Activated naive CD4-positive, alpha-beta T cell treated with anti-CD3 and anti-CD28 coated beads, Interleukin-2, amount 50 U/mL, for 24 hours (primary cell): ENCODE results near the gene LMX1A.

Source experiments
- H3K27ac Mint-ChIP-seq: one replicate; pipeline ENCODE4 v1.8.0; 2021; ENCODE audit warnings: mild to moderate bottlenecking, mixed read lengths
- H3K27me3 Mint-ChIP-seq: one replicate; pipeline ENCODE4 v1.8.0; 2021; ENCODE audit warnings: mixed read lengths
- H3K36me3 Mint-ChIP-seq: one replicate; pipeline ENCODE4 v1.8.0; 2021; ENCODE audit warnings: mixed read lengths
- H3K4me1 Mint-ChIP-seq: one replicate; pipeline ENCODE4 v1.8.0; 2021; ENCODE audit warnings: mixed read lengths
- H3K4me3 Mint-ChIP-seq: one replicate; pipeline ENCODE4 v1.8.0; 2021; ENCODE audit warnings: mild to moderate bottlenecking, mixed read lengths
- H3K9me3 Mint-ChIP-seq: one replicate; pipeline ENCODE4 v1.8.0; 2021; ENCODE audit warnings: mixed read lengths

LMX1A gene

DNA sequence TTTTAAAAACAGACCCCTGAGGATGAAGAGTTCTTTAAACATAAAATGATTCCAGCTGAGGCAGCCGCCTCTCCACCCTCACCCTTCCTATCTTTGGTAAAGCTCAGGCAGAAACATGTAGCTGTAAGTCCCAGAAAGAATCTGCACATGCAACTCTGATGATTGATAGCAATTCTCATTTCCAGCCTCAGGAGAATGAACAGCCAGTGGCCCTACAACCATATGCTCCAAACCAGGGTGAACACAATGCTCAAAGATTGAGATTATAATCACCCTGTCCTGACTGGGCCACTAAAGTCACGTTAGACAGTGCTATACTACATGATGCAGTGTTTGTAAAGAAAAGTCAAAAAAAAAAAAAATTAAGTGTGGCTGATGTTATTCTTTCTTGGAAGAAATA, 80.2 kb downstream of the LMX1A start:
- H3K4me3 Mint-ChIP-seq: no peak overlapping the region
- H3K4me1 Mint-ChIP-seq: no peaks in the 10 kb centered on the region
- H3K9me3 Mint-ChIP-seq: no peaks in the 10 kb centered on the region
- no peaks in the 10 kb centered on the region for H3K36me3 Mint-ChIP-seq
- peaks cover 1% of the 10 kb centered on the region for H3K27me3 Mint-ChIP-seq
- no peak overlapping the region for H3K27ac Mint-ChIP-seq

DNA sequence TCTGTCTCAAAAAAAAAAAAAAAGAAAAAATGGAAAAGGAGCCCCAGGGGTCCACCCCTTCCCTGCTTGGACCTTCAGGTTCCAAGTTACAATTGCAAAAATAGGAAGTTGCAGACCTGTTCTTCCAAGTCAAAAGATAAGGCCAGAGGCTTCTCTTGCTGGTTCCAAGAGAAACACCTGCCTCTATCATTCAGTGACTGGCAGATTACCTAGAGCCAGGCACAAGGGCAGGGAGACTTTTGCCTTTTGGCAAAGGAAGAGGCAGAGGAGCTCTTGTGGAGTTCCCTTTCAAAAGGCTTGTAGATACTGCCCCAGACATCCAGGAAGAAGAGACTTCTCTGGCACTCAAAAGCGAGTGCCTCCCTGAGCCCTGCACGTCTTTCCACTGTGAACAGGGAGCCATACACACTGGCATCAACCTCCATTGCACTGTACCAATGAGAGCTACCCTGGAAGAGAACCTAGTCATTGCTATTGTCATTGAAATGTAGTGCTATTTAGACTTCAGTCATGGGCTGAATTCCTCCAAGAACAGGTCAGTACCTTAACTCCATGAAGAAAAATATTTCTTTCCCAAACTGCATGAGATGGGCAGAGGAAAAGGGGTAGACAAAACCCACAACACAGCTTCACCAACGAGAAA, 91.2 kb downstream of the LMX1A start:
- H3K4me1 Mint-ChIP-seq: no peaks in the 10 kb centered on the region
- H3K4me3 Mint-ChIP-seq: no peak overlapping the region
- no peaks in the 10 kb centered on the region for H3K36me3 Mint-ChIP-seq
- H3K27me3 Mint-ChIP-seq: peaks cover 7% of the 10 kb centered on the region
- H3K27ac Mint-ChIP-seq: no peak overlapping the region
- H3K9me3 Mint-ChIP-seq: peaks cover 22% of the 10 kb centered on the region

GRCh38 chr1:165259706-165260428, 96.6 kb downstream of the LMX1A start:
- Mint-ChIP-seq H3K9me3 (peaks cover 12% of the 10 kb centered on the region), H3K27me3 (peaks cover 13% of the 10 kb centered on the region), H3K27ac (no peak overlapping the region), H3K36me3 (no peaks in the 10 kb centered on the region), H3K4me1 (no peaks in the 10 kb centered on the region), H3K4me3 (no peak overlapping the region)

DNA sequence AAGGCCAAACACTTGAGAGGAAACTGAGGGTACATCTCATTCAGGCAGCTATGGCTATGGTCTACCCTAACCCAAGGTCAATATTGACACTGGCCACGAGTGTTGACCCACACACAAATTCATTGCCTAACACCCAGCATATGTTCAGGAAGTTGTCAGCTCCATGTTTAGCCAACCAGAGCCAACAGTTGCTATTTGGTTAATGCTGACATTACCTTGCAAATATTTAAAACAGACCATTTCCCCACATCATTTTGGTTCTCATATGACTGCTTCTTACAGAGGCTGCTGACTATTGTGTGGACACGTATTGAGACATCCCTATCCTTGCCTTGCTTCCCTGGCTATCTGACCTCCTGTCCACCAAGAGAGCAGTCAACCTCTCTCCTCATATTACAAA, 97.3 kb downstream of the LMX1A start:
- H3K27ac Mint-ChIP-seq: no peak overlapping the region
- H3K4me3 Mint-ChIP-seq: no peak overlapping the region
- H3K36me3 Mint-ChIP-seq: no peaks in the 10 kb centered on the region
- H3K4me1 Mint-ChIP-seq: no peaks in the 10 kb centered on the region
- peaks cover 15% of the 10 kb centered on the region for H3K27me3 Mint-ChIP-seq
- H3K9me3 Mint-ChIP-seq: peaks cover 12% of the 10 kb centered on the region

- H3K27me3 Mint-ChIP-seq: peaks cover 18% of the 10 kb centered on the region
- no peaks in the 10 kb centered on the region for H3K36me3 Mint-ChIP-seq
- peaks cover 7% of the 10 kb centered on the region for H3K9me3 Mint-ChIP-seq
- no peak overlapping the region for H3K27ac Mint-ChIP-seq
- no peaks in the 10 kb centered on the region for H3K4me1 Mint-ChIP-seq
- H3K4me3 Mint-ChIP-seq: no peak overlapping the region
Observed at GRCh38 chr1:165257969-165258459, 98.5 kb downstream of the LMX1A start.

- Mint-ChIP-seq H3K9me3 (no peaks in the 10 kb centered on the region), H3K4me1 (no peaks in the 10 kb centered on the region)
Observed at GRCh38 chr1:165254896-165255625, 101.5 kb downstream of the LMX1A start.

DNA sequence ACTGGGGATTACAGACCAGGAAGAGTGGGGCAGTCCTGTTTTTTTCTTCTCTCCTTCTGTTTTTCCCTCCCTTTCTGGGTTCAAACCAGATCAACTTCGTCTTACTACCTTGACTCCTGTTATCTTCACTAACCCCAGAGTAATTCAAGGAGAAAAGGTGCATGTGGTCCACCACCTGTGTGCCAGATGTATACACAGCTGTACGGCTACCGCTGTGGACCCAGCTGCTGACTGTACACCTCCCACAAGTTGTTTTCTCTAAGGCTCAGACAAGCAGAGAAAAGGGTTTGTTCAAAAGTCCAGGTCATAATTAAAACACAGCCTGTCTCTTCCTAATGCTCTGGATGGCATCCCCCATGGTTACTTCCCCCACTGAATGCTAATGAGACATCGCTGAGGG, 102.1 kb downstream of the LMX1A start:
- H3K4me1 Mint-ChIP-seq: no peaks in the 10 kb centered on the region
- H3K9me3 Mint-ChIP-seq: no peaks in the 10 kb centered on the region
- no peak overlapping the region for H3K27ac Mint-ChIP-seq
- H3K4me3 Mint-ChIP-seq: no peak overlapping the region
- H3K27me3 Mint-ChIP-seq: peaks cover 18% of the 10 kb centered on the region
- H3K36me3 Mint-ChIP-seq: no peaks in the 10 kb centered on the region

More at GRCh38 chr1:165254896-165255625, 101.5 kb downstream of the LMX1A start:
- Mint-ChIP-seq H3K4me3 (no peak overlapping the region), H3K27me3 (peaks cover 18% of the 10 kb centered on the region), H3K27ac (no peak overlapping the region), H3K36me3 (no peaks in the 10 kb centered on the region)

DNA sequence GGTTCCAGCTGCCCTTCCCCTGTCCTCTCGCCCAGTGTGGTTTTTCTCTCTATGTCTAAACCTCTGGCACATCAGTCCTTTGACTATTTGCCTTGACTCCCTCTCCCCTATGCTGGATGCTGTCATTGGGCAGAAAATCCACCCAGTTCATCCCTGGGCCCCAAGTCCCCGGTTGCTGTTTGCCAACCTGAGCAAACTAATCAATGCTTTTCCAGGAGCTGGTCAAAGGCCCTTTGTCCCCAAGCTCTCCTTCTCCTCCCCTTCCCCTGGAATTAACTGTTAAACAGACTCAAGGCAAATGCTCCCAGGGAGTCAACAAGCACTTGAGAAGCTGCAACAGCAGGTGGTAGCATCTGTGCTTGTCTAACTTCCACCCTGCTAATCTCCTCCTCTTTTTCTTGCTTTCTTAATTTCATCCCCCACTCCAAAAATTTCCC, 102.7 kb downstream of the LMX1A start:
- Mint-ChIP-seq H3K27ac (no peak overlapping the region), H3K27me3 (peaks cover 18% of the 10 kb centered on the region), H3K4me1 (no peaks in the 10 kb centered on the region), H3K36me3 (no peaks in the 10 kb centered on the region), H3K4me3 (no peak overlapping the region), H3K9me3 (no peaks in the 10 kb centered on the region)

- H3K4me1 Mint-ChIP-seq: no peaks in the 10 kb centered on the region
- no peaks in the 10 kb centered on the region for H3K36me3 Mint-ChIP-seq
- H3K4me3 Mint-ChIP-seq: no peak overlapping the region
- H3K9me3 Mint-ChIP-seq: peaks cover 5% of the 10 kb centered on the region
- H3K27me3 Mint-ChIP-seq: peaks cover 7% of the 10 kb centered on the region
- H3K27ac Mint-ChIP-seq: no peak overlapping the region
Observed at GRCh38 chr1:165248969-165249571, 107.4 kb downstream of the LMX1A start.

- no peaks in the 10 kb centered on the region for H3K4me1 Mint-ChIP-seq
- H3K9me3 Mint-ChIP-seq: no peaks in the 10 kb centered on the region
- no peaks in the 10 kb centered on the region for H3K36me3 Mint-ChIP-seq
- peaks cover 23% of the 10 kb centered on the region for H3K27me3 Mint-ChIP-seq
- no peak overlapping the region for H3K4me3 Mint-ChIP-seq
- H3K27ac Mint-ChIP-seq: no peak overlapping the region
Observed at GRCh38 chr1:165241952-165242351, 114.6 kb downstream of the LMX1A start.

DNA sequence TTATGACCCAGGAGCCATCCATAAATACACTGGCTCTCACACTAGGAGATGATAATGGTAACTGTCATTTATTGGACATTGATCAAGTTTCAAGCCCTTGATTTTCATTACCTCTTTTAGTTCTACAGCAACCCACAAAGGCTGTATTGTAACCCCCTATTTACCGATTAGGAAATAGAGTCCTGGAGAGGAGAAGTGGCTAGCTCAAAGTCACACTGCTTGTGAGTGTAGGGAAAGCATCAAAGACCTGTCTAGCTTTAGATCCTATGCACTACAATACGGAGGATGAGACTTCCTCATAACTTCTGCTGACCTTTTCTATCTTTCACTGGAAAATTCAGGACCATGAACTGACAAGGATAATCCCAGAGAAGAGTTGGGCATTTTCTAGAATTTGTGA, 115.2 kb downstream of the LMX1A start:
- Mint-ChIP-seq H3K4me3 (no peak overlapping the region), H3K9me3 (no peaks in the 10 kb centered on the region), H3K36me3 (no peaks in the 10 kb centered on the region), H3K4me1 (no peaks in the 10 kb centered on the region), H3K27ac (no peak overlapping the region), H3K27me3 (peaks cover 27% of the 10 kb centered on the region)

GRCh38 chr1:165240492-165240891, 116.0 kb downstream of the LMX1A start:
- Mint-ChIP-seq H3K9me3 (no peaks in the 10 kb centered on the region), H3K4me3 (no peak overlapping the region), H3K27ac (no peak overlapping the region), H3K4me1 (no peaks in the 10 kb centered on the region), H3K36me3 (no peaks in the 10 kb centered on the region), H3K27me3 (peaks cover 31% of the 10 kb centered on the region)

DNA sequence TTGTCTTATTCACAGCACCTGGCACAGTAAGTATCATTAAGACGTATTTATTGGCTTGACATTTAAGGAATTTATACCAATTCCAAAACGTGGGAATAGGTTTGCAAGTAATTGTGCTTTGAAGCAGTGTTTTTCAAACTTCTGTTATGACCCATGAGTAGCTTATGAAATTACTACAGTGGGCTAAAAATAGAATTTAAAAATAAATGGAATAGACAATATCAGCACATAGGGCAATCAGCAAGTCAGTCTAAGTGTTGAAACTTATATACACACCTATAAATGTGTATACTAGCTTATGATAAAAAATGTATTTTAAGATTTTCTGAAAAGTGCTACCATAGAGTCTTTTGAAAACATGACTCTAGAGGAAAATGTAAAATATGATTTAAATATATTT, 116.6 kb downstream of the LMX1A start:
- Mint-ChIP-seq H3K27ac (no peak overlapping the region), H3K27me3 (peaks cover 35% of the 10 kb centered on the region), H3K4me3 (no peak overlapping the region), H3K9me3 (no peaks in the 10 kb centered on the region), H3K4me1 (no peaks in the 10 kb centered on the region), H3K36me3 (no peaks in the 10 kb centered on the region)

DNA sequence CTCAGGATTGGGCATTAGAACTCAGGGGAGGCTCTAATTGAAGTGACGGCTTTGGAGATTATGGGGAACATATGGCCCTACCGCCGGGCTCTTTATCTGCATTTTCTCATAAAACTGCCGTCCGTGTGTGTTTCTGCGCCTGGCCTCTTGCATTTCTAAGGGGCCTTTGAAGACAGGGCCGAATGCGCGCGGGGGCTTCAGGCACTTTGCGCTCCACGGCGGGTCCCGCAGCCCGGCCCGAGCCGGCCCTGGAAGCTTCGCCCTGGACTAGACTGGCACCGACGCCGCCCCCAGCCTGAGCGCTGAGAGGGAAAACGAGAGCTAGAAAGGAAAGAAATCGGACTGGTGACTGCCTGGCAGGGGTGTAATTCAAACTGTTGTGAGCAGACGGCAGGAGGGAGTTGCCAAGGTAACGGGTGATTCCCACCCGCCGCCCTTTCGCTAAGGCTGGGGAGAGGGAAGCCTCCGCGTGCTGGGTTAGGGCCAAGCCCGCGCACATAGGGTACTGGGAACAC, 120.7 kb downstream of the LMX1A start:
- Mint-ChIP-seq H3K27me3 (peaks cover 42% of the 10 kb centered on the region), H3K27ac (no peak overlapping the region), H3K4me3 (no peak overlapping the region), H3K36me3 (no peaks in the 10 kb centered on the region), H3K4me1 (no peaks in the 10 kb centered on the region), H3K9me3 (no peaks in the 10 kb centered on the region)

DNA sequence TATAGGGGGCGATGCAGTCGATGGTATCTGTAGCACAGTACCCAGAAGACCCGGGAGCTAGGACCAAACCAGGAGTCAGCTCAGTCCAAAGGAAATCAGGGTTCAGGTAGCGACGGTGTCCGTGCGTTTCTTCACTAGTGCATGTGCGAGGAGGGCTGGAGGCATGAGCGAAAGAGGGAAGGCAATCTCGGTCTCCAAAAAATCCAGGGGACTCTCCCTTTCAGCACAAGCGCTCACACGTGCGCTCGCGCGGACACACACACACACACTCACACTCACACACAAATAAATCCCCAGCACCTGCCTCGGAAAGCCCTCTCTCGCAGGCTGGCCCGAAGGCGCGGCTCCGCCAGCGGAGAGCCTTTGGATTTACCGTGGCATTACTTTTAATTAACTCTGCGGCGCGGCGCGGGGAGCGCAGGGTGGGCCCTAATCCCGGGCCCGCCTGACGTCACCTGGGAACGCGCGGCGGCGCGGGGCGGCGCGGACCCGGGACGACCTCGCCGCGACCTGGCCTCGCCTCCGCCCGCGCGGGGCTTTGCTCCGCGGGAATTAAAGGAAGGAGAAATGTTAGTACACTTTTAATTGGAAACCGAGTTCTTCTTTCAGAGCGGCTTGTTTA, 121.2 kb downstream of the LMX1A start:
- Mint-ChIP-seq H3K27me3 (peaks cover 37% of the 10 kb centered on the region), H3K36me3 (no peaks in the 10 kb centered on the region), H3K4me3 (no peak overlapping the region), H3K4me1 (no peaks in the 10 kb centered on the region), H3K9me3 (no peaks in the 10 kb centered on the region), H3K27ac (no peak overlapping the region)
